HepG2 (cell line): ENCODE measurements around the gene ITGA7. TPM values are rescaled to one million over a fixed set of nuclear protein-coding genes. Genes with fewer than 3 reads are reported as not detected.

Source experiments
- AHDC1 ChIP-seq: sonication (generic); formaldehyde crosslinking; IDR thresholded peaks from 2 replicates; pipeline ENCODE4 v1.5.1; 2020; ENCODE audit warnings: mild to moderate bottlenecking, missing genetic modification reagents, borderline replicate concordance
- CHD2 ChIP-seq: IDR thresholded peaks from 2 replicates; pipeline ENCODE4 v1.6.1; 2011; ENCODE audit warnings: low read depth, low read length, improper control_type of control experiment
- JUND ChIP-seq: sonication (generic); formaldehyde crosslinking; IDR thresholded peaks from 2 replicates; pipeline ENCODE4 v1.8.0; 2022; ENCODE audit warnings: mild to moderate bottlenecking, missing genetic modification reagents
- KDM2A ChIP-seq: sonication (generic); formaldehyde crosslinking; IDR thresholded peaks from 2 replicates; pipeline ENCODE4 v1.4.0; 2020; ENCODE audit warnings: low read depth, missing genetic modification reagents, borderline replicate concordance
- PAF1 ChIP-seq: IDR thresholded peaks from 2 replicates; pipeline ENCODE4 v1.6.1; 2016; ENCODE audit warnings: missing genetic modification reagents, missing compliant biosample characterization
- RFX5 ChIP-seq: IDR thresholded peaks from 2 replicates; pipeline ENCODE4 v1.6.1; 2011; ENCODE audit warnings: low read depth, low read length, improper control_type of control experiment
- ZFP90 ChIP-seq: sonication (generic); formaldehyde crosslinking; IDR thresholded peaks from 2 replicates; pipeline ENCODE4 v1.8.0; 2022; ENCODE audit warnings: missing genetic modification reagents, mild to moderate bottlenecking, inconsistent platforms, borderline replicate concordance
- ZNF343 ChIP-seq: sonication (generic); formaldehyde crosslinking; IDR thresholded peaks from 2 replicates; pipeline ENCODE4 v1.4.0; 2020; ENCODE audit warnings: mild to moderate bottlenecking, missing genetic modification reagents
- ZNF383 ChIP-seq: sonication (generic); formaldehyde crosslinking; IDR thresholded peaks from 2 replicates; pipeline ENCODE4 v1.4.0; 2020; ENCODE audit warnings: missing genetic modification reagents, mild to moderate bottlenecking, borderline replicate concordance
- ZNF567 ChIP-seq: sonication (generic); formaldehyde crosslinking; IDR thresholded peaks from 2 replicates; pipeline ENCODE4 v1.8.1; 2023; ENCODE audit warnings: mild to moderate bottlenecking, missing genetic modification reagents, borderline replicate concordance
- ZNF720 ChIP-seq: sonication (generic); formaldehyde crosslinking; IDR thresholded peaks from 2 replicates; pipeline ENCODE4 v1.4.0; 2020; ENCODE audit warnings: missing genetic modification reagents
- ZNF777 ChIP-seq: sonication (generic); formaldehyde crosslinking; IDR thresholded peaks from 2 replicates; pipeline ENCODE4 v1.4.0; 2020; ENCODE audit warnings: missing genetic modification reagents
- polyA plus RNA-seq, 8 experiments: library from polyadenylated mRNA; depleted of rRNA in 3 of 8; stranded (reverse) in 7 of 8; unstranded in 1 of 8; fragments of >200 nt; fragmentation: Illumina TruSeq in 4 of 8; extraction: Trizol in 4 of 8; gene quantifications; 2 replicates each; pipeline versions ENCODE4 v1.2.1 to v1.2.3, GENCODE V29; 2011 to 2016; ENCODE audit warnings: low read depth in 4 of 8, missing spikeins in 1 of 8, mixed read lengths in 1 of 8; ENCODE audit not compliant: insufficient read depth in 1 of 8
- total RNA-seq, 5 experiments: library from RNA; depleted of rRNA; stranded (reverse); fragments of >200 nt; fragmentation: Illumina TruSeq; extraction: Trizol; gene quantifications; 2 replicates each; pipeline ENCODE4 v1.2.3, GENCODE V29; 2016; ENCODE audit warnings: low read depth in 1 of 5
- TF ChIP-seq, protein P1 (sequence below), 2 experiments: sonication (generic) in 1 of 2; formaldehyde crosslinking in 1 of 2; IDR thresholded peaks; 2 replicates each; pipeline versions ENCODE4 v1.5.1 to v1.6.1; 2011 to 2020; ENCODE audit warnings: borderline replicate concordance in 1 of 2, low read depth in 1 of 2, low read length in 1 of 2, mild to moderate bottlenecking in 1 of 2, missing genetic modification reagents in 1 of 2, moderate library complexity in 1 of 2
- TF ChIP-seq, protein P2 (sequence below): sonication (generic); formaldehyde crosslinking; IDR thresholded peaks from 2 replicates; pipeline ENCODE4 v1.4.0; 2020; ENCODE audit warnings: missing genetic modification reagents, borderline replicate concordance

The ITGA7 gene
- total and polyA plus RNA-seq, 2 of the 13 experiments (the other 11 are each of a cell fraction or from before 2014, with no cell fraction given) = 0.65 to 0.75 TPM

DNA sequence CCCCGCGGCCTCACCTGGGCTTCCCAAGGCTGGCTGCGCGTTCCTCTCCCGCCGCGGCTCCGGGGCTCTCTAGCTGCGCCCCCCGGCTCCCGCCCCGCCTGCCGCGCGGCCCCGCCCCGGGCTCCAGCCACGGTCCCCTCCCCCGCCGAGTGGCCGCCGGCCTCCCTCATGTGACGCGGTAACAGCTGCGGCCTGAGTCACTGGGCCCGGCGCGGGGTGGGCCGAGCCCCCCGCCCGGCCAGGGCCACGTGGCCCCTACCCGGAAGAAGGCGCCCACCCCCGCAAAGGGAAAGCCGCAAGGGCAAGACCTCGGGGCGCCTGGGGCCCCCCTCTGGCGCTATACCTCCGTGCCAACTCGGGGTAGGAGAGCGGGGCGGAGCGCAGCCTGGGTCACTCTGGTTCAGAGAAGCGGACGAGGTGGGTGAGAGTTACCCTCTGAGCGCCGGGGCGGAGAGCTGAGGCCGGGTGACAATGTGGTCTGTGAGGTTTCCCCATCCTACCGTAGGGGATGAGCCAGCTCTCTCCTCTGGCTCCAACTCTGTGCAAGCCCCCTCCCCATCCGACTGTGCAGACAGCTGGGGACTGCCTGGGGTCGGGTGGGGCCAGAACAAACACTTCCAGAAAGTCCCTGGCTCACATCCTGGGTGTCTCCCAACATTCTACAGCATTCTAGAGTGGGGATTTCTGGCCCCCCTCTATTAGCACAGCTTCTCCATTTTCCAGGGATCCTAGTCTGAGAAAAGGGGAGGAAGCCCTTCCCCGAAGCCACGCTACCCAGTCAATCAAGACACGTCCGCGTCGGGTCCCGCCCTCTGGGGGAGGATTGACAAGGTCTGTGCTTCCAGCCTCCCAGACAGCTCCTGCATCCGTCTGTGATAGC is 21.5 kb upstream of the ITGA7 start, which contains the start of gene CD63 (continued):
- TF ChIP-seq, protein P1, sequence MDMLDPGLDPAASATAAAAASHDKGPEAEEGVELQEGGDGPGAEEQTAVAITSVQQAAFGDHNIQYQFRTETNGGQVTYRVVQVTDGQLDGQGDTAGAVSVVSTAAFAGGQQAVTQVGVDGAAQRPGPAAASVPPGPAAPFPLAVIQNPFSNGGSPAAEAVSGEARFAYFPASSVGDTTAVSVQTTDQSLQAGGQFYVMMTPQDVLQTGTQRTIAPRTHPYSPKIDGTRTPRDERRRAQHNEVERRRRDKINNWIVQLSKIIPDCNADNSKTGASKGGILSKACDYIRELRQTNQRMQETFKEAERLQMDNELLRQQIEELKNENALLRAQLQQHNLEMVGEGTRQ (IDR thresholded peaks at IDR 0.05; ENCODE audit: low read depth, low read length) = peak; percentile 52; the same call in 1 of the 2 replicates
- TF ChIP-seq, protein P1 (CRISPR knock-in tag; IDR thresholded peaks at IDR 0.05; ENCODE audit: borderline replicate concordance) = peak; percentile 82; the same call in 1 of the 2 replicates
- TF ChIP-seq RFX5 = no peak
- no peak for TF ChIP-seq JUND (CRISPR knock-in tag)
- peak; percentile 77 for TF ChIP-seq ZFP90 (CRISPR knock-in tag)
- TF ChIP-seq, protein P2, sequence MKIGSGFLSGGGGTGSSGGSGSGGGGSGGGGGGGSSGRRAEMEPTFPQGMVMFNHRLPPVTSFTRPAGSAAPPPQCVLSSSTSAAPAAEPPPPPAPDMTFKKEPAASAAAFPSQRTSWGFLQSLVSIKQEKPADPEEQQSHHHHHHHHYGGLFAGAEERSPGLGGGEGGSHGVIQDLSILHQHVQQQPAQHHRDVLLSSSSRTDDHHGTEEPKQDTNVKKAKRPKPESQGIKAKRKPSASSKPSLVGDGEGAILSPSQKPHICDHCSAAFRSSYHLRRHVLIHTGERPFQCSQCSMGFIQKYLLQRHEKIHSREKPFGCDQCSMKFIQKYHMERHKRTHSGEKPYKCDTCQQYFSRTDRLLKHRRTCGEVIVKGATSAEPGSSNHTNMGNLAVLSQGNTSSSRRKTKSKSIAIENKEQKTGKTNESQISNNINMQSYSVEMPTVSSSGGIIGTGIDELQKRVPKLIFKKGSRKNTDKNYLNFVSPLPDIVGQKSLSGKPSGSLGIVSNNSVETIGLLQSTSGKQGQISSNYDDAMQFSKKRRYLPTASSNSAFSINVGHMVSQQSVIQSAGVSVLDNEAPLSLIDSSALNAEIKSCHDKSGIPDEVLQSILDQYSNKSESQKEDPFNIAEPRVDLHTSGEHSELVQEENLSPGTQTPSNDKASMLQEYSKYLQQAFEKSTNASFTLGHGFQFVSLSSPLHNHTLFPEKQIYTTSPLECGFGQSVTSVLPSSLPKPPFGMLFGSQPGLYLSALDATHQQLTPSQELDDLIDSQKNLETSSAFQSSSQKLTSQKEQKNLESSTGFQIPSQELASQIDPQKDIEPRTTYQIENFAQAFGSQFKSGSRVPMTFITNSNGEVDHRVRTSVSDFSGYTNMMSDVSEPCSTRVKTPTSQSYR (CRISPR knock-in tag) = peak; percentile 84
- peak; percentile 57 for TF ChIP-seq KDM2A (CRISPR knock-in tag)
- no peak for TF ChIP-seq ZNF383
- TF ChIP-seq CHD2 = 0 out of 2 replicates have a peak, but pooled peaks have one; percentile 27
- no peak for TF ChIP-seq AHDC1 (CRISPR knock-in tag)
- no peak for TF ChIP-seq ZNF720
- no peak for TF ChIP-seq ZNF567
- no peak for TF ChIP-seq ZNF343 (CRISPR knock-in tag)
- no peak for TF ChIP-seq PAF1 (CRISPR knock-in tag)
- peak; percentile 13; the same call in 1 of the 2 replicates for TF ChIP-seq ZNF777
